ENCODE measurements around the gene MACROD1. TPM values are rescaled to one million over a fixed set of nuclear protein-coding genes. Genes with fewer than 3 reads are reported as not detected.
A peak's percentile ranks its signal among the peaks of the same experiment; 100 is the strongest.

MACROD1 gene
- total RNA-seq, 1 experiment from 2014 or later: 36.9 TPM

- TF ChIP-seq, protein P1, sequence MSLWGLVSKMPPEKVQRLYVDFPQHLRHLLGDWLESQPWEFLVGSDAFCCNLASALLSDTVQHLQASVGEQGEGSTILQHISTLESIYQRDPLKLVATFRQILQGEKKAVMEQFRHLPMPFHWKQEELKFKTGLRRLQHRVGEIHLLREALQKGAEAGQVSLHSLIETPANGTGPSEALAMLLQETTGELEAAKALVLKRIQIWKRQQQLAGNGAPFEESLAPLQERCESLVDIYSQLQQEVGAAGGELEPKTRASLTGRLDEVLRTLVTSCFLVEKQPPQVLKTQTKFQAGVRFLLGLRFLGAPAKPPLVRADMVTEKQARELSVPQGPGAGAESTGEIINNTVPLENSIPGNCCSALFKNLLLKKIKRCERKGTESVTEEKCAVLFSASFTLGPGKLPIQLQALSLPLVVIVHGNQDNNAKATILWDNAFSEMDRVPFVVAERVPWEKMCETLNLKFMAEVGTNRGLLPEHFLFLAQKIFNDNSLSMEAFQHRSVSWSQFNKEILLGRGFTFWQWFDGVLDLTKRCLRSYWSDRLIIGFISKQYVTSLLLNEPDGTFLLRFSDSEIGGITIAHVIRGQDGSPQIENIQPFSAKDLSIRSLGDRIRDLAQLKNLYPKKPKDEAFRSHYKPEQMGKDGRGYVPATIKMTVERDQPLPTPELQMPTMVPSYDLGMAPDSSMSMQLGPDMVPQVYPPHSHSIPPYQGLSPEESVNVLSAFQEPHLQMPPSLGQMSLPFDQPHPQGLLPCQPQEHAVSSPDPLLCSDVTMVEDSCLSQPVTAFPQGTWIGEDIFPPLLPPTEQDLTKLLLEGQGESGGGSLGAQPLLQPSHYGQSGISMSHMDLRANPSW (CRISPR knock-in tag; conservative IDR thresholded peaks at IDR 0.05; ENCODE audit: low read depth): no peak
- TF ChIP-seq USF2 (CRISPR knock-in tag; IDR thresholded peaks at IDR 0.05) (no peak), PREB (CRISPR knock-in tag; IDR thresholded peaks at IDR 0.05; ENCODE audit: borderline replicate concordance) (no peak), ELF4 (CRISPR knock-in tag; IDR thresholded peaks at IDR 0.05; ENCODE audit: low read depth) (no peak; the same call in 1 of the 2 replicates), CBFB (CRISPR knock-in tag; IDR thresholded peaks at IDR 0.05; ENCODE audit: low read depth) (no peak), NFYB (CRISPR knock-in tag; conservative IDR thresholded peaks at IDR 0.05; ENCODE audit: low read depth) (no peak), SP1 (CRISPR knock-in tag; conservative IDR thresholded peaks at IDR 0.05) (peak; percentile 53; the same call in 1 of the 2 replicates), ZNF263 (CRISPR knock-in tag; IDR thresholded peaks at IDR 0.05; ENCODE audit: low read depth) (peak; percentile 99), KAT7 (CRISPR knock-in tag; IDR thresholded peaks at IDR 0.05; ENCODE audit: borderline replicate concordance) (no peak)
- TF ChIP-seq, protein P2, sequence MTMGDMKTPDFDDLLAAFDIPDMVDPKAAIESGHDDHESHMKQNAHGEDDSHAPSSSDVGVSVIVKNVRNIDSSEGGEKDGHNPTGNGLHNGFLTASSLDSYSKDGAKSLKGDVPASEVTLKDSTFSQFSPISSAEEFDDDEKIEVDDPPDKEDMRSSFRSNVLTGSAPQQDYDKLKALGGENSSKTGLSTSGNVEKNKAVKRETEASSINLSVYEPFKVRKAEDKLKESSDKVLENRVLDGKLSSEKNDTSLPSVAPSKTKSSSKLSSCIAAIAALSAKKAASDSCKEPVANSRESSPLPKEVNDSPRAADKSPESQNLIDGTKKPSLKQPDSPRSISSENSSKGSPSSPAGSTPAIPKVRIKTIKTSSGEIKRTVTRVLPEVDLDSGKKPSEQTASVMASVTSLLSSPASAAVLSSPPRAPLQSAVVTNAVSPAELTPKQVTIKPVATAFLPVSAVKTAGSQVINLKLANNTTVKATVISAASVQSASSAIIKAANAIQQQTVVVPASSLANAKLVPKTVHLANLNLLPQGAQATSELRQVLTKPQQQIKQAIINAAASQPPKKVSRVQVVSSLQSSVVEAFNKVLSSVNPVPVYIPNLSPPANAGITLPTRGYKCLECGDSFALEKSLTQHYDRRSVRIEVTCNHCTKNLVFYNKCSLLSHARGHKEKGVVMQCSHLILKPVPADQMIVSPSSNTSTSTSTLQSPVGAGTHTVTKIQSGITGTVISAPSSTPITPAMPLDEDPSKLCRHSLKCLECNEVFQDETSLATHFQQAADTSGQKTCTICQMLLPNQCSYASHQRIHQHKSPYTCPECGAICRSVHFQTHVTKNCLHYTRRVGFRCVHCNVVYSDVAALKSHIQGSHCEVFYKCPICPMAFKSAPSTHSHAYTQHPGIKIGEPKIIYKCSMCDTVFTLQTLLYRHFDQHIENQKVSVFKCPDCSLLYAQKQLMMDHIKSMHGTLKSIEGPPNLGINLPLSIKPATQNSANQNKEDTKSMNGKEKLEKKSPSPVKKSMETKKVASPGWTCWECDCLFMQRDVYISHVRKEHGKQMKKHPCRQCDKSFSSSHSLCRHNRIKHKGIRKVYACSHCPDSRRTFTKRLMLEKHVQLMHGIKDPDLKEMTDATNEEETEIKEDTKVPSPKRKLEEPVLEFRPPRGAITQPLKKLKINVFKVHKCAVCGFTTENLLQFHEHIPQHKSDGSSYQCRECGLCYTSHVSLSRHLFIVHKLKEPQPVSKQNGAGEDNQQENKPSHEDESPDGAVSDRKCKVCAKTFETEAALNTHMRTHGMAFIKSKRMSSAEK (CRISPR knock-in tag; IDR thresholded peaks at IDR 0.05; ENCODE audit: borderline replicate concordance): no peak
These were observed 137.4 kb downstream of the MACROD1 start (continued) for GRCh38 chr11:64028398-64029115.

DNA sequence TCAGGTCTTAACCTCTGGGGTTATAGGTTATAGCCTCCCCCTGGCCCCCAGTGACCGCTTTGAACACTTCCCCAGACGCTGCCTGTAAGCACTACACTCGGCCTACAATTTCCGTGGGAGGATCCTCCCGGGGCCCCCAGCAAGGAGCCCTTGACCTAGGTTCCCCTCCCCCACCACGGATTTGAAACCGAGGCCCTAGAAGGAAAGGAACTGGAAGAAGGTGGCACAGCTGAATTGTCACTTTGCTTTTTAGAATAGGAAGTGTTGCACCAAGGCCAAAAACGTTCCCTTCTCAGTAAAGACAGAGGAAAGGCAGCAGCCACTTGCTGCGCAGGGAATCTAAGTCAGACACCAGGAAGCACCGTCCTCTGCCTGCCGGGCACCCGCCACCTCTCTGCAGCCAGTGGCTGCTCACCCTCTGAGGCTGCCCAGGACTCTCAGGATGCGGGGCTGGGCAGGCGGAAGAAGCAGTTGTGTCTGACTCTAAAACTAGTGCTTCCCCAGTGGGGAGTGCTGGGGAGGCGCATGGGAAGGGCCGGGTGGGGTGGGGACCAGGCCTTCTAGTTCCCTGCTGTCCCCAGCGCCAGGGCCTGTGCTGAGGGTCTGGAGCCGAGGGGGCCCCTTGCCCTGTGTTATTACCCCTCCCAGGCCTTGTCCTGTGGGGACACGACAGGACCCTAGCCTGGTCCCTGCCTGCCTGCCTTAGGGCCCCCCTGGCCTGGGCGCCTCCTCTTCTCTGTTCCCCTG is 138.1 kb downstream of the MACROD1 start:
- Mint-ChIP-seq H3K36me3 (no peaks in the 10 kb centered on the region), H3K27me3 (ENCODE audit: low read depth) (peaks cover 62% of the 10 kb centered on the region), H3K9me3 (no peaks in the 10 kb centered on the region), H3K4me3 (no peak overlapping the region), H3K4me1 (peaks cover 58% of the 10 kb centered on the region), H3K27ac (no peak overlapping the region)
- POLR2A ChIA-PET: interaction anchor here (0.6 to 1.6 kb wide), 5 partner anchors 27 to 172 kb away, joined by 3 to 8 read pairs (median 4); no protein-coding TSS in a partner anchor
- CTCF ChIA-PET: interaction anchor here (0.8 to 3.4 kb wide), 12 partner anchors 8 to 121 kb away, joined by 3 to 37 read pairs (median 4); no protein-coding TSS in a partner anchor
- DNase-seq (ENCODE audit: low spot score) (no peak), ATAC-seq (peak; percentile 4)
- TF ChIP-seq ARID4B (CRISPR knock-in tag; IDR thresholded peaks at IDR 0.05; ENCODE audit: borderline replicate concordance) (no peak), ELF4 (CRISPR knock-in tag; IDR thresholded peaks at IDR 0.05; ENCODE audit: low read depth) (no peak), ATF2 (CRISPR knock-in tag; IDR thresholded peaks at IDR 0.05; ENCODE audit: borderline replicate concordance, low read depth) (no peak), TCF7 (CRISPR knock-in tag; IDR thresholded peaks at IDR 0.05; ENCODE audit: low read depth) (no peak), KAT7 (CRISPR knock-in tag; IDR thresholded peaks at IDR 0.05; ENCODE audit: borderline replicate concordance) (no peak), ZNF219 (CRISPR knock-in tag; IDR thresholded peaks at IDR 0.05; ENCODE audit: borderline replicate concordance) (no peak), TEAD1 (CRISPR knock-in tag; IDR thresholded peaks at IDR 0.05) (no peak), E2F5 (CRISPR knock-in tag; IDR thresholded peaks at IDR 0.05) (no peak)

Data from WTC11 (cell line).